ENCODE data around the gene LTBR.

LTBR gene

GRCh38 chr12:6399884-6400644, 16.1 kb downstream of the LTBR start:
- no peaks in the 10 kb centered on the region for H3K36me3 ChIP-seq
- no peak for TF ChIP-seq CTCF (IDR thresholded peaks at IDR 0.05; ENCODE audit: low read depth, low read length)
- no peaks in the 10 kb centered on the region for H3K27me3 ChIP-seq
- no peak overlapping the region for H3K4me3 ChIP-seq (ENCODE audit: low read depth, low read length)
- H3K9me3 ChIP-seq: no peaks in the 10 kb centered on the region
- no peak for DNase-seq
- no peaks in the 10 kb centered on the region for H3K4me1 ChIP-seq

GRCh38 chr12:6404390-6404789, 20.4 kb downstream of the LTBR start:
- H3K4me1 ChIP-seq: no peaks in the 10 kb centered on the region
- no peaks in the 10 kb centered on the region for H3K9me3 ChIP-seq
- no peaks in the 10 kb centered on the region for H3K27me3 ChIP-seq
- no peaks in the 10 kb centered on the region for H3K36me3 ChIP-seq
- H3K4me3 ChIP-seq (ENCODE audit: low read depth, low read length): no peak overlapping the region
- no peak for TF ChIP-seq CTCF (IDR thresholded peaks at IDR 0.05; ENCODE audit: low read depth, low read length)
- no peak for DNase-seq

GRCh38 chr12:6405963-6406362, 22.0 kb downstream of the LTBR start:
- Histone ChIP-seq H3K27me3 (no peaks in the 10 kb centered on the region), H3K36me3 (no peaks in the 10 kb centered on the region)
- no peak for TF ChIP-seq CTCF (IDR thresholded peaks at IDR 0.05; ENCODE audit: low read depth, low read length)

GRCh38 chr12:6407236-6407954, 23.4 kb downstream of the LTBR start:
- Histone ChIP-seq H3K4me3 (ENCODE audit: low read depth, low read length) (no peak overlapping the region), H3K4me1 (no peaks in the 10 kb centered on the region), H3K36me3 (no peaks in the 10 kb centered on the region), H3K27me3 (no peaks in the 10 kb centered on the region), H3K9me3 (no peaks in the 10 kb centered on the region)
- DNase-seq: no peak
- TF ChIP-seq CTCF (IDR thresholded peaks at IDR 0.05; ENCODE audit: low read depth, low read length): no peak

More at GRCh38 chr12:6405963-6406362, 22.0 kb downstream of the LTBR start:
- no peaks in the 10 kb centered on the region for H3K9me3 ChIP-seq
- no peak overlapping the region for H3K4me3 ChIP-seq (ENCODE audit: low read depth, low read length)
- H3K4me1 ChIP-seq: no peaks in the 10 kb centered on the region
- no peak for DNase-seq

- H3K4me3 ChIP-seq (ENCODE audit: low read depth, low read length): no peak overlapping the region
These were observed 32.6 kb downstream of the LTBR start for GRCh38 chr12:6416596-6416995.

More at GRCh38 chr12:6416596-6416995, 32.6 kb downstream of the LTBR start:
- Histone ChIP-seq H3K27me3 (no peaks in the 10 kb centered on the region; the same call in 1 of the 2 replicates), H3K4me1 (no peaks in the 10 kb centered on the region), H3K36me3 (no peaks in the 10 kb centered on the region), H3K9me3 (peaks cover 3% of the 10 kb centered on the region; the same call in 1 of the 2 replicates)
- TF ChIP-seq CTCF (IDR thresholded peaks at IDR 0.05; ENCODE audit: low read depth, low read length): no peak
- no peak for DNase-seq

All from BE2C (cell line).